Fibroblast of lung (primary cell): ENCODE measurements around the gene IL17RD. TPM values are rescaled to one million over a fixed set of nuclear protein-coding genes. Genes with fewer than 3 reads are reported as not detected.

Experiments used
- DNase-seq, 2 donors: peaks; one replicate each; pipeline versions ENCODE4 v3.0.0 to v3.0.0-alpha.2; 2010; ENCODE audit warnings: low read depth in 2 of 2
- H2AFZ ChIP-seq: 2 replicates; pipeline ENCODE4 v1.5.1; 2012; ENCODE audit warnings: low read length, control low read depth, inconsistent platforms
- H3K27ac ChIP-seq: 2 replicates; pipeline ENCODE4 v1.5.1; 2011; ENCODE audit warnings: low read length, control low read depth; ENCODE audit not compliant: insufficient read depth
- H3K27me3 ChIP-seq: 2 replicates; pipeline ENCODE4 v1.5.1; 2011; ENCODE audit warnings: mild to moderate bottlenecking, low read length; ENCODE audit not compliant: control insufficient read depth, insufficient read depth
- H3K36me3 ChIP-seq: 2 replicates; pipeline ENCODE4 v1.5.1; 2011; ENCODE audit warnings: low read length; ENCODE audit not compliant: control insufficient read depth, insufficient read depth
- H3K4me1 ChIP-seq: 2 replicates; pipeline ENCODE4 v1.5.1; 2011; ENCODE audit warnings: low read length; ENCODE audit not compliant: control insufficient read depth, insufficient read depth; ENCODE audit errors: extremely low read depth
- H3K4me2 ChIP-seq: 2 replicates; pipeline ENCODE4 v1.5.1; 2011; ENCODE audit warnings: low read length, control low read depth; ENCODE audit not compliant: insufficient read depth; ENCODE audit errors: extremely low read depth
- H3K4me3 ChIP-seq, 4 experiments: fragments of 200-600 bp in 1 of 4; sonication (generic) in 1 of 4; replicated peaks in 1 of 4; 2 replicates each; pipeline ENCODE4 v1.5.1; 2011 to 2016; ENCODE audit warnings: low read length in 4 of 4, low read depth in 3 of 4, mild to moderate bottlenecking in 3 of 4, control low read depth in 2 of 4, inconsistent platforms in 1 of 4, mixed read lengths in 1 of 4; ENCODE audit not compliant: insufficient read depth in 1 of 4; ENCODE audit errors: control extremely low read depth in 1 of 4
- H3K79me2 ChIP-seq: 2 replicates; pipeline ENCODE4 v1.5.1; 2012; ENCODE audit warnings: mild to moderate bottlenecking, low read length, inconsistent platforms; ENCODE audit not compliant: control insufficient read depth, insufficient read depth
- H3K9ac ChIP-seq: 2 replicates; pipeline ENCODE4 v1.5.1; 2011; ENCODE audit warnings: mild to moderate bottlenecking, low read length, control low read depth; ENCODE audit not compliant: insufficient read depth
- H3K9me3 ChIP-seq: 2 replicates; pipeline ENCODE4 v1.5.1; 2012; ENCODE audit warnings: low read depth, low read length; ENCODE audit not compliant: control insufficient read depth, insufficient read depth
- H4K20me1 ChIP-seq: 2 replicates; pipeline ENCODE4 v1.5.1; 2011; ENCODE audit warnings: low read length; ENCODE audit not compliant: control insufficient read depth, insufficient read depth; ENCODE audit errors: extremely low read depth
- CTCF ChIP-seq, 2 donors: IDR thresholded peaks in 1 of 2; conservative IDR thresholded peaks in 1 of 2; 1 replicate in 1 of 2; 2 replicates in 1 of 2; pipeline ENCODE4 v1.5.1; 2011 to 2012; ENCODE audit warnings: low read length in 2 of 2, control low read depth in 1 of 2, inconsistent platforms in 1 of 2, low read depth in 1 of 2, mild to moderate bottlenecking in 1 of 2
- EZH2 ChIP-seq: IDR thresholded peaks from 2 replicates; pipeline ENCODE4 v1.5.1; 2012; ENCODE audit warnings: low read length, control low read depth, mild to moderate bottlenecking; ENCODE audit errors: missing control alignments
- polyA plus RNA-seq, 2 donors: library from polyadenylated mRNA; depleted of rRNA in 1 of 2; stranded (reverse) in 1 of 2; unstranded in 1 of 2; fragments of >200 nt; gene quantifications; 2 replicates each; pipeline ENCODE4 v1.2.1, GENCODE V29; 2011 to 2012; ENCODE audit warnings: missing spikeins in 1 of 2
- total RNA-seq: library from RNA; depleted of rRNA; stranded (reverse); fragments of >200 nt; gene quantifications from 2 replicates; pipeline ENCODE4 v1.2.1, GENCODE V29; 2014

Gene IL17RD
- total and polyA plus RNA-seq, 2 donors (not counting 1 experiment from before 2014, with no cell fraction given) = 0.60 to 1.8 TPM

DNA sequence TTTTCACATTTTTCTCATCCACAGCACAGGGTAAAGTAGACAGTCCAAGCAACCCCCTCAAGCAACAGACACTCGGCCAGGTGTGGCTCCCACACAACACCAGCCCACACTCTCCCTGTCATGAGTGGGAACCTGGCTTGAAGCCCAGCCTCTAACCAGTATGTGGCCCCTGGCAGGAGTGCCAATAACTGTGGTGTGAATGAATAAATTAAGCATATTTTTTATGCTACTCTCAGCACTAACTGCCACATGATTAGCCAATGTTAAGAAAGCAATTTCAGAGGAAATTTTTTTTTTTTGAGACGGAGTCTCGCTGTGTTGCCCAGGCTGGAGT lies 9.9 kb downstream of the IL17RD start:
- no peak for TF ChIP-seq CTCF (conservative IDR thresholded peaks at IDR 0.05 in 1 of 2, IDR thresholded peaks at IDR 0.05 in 1 of 2; ENCODE audit: low read depth in 1 of 2, low read length in 2 of 2)
- no peak for TF ChIP-seq EZH2
- Histone ChIP-seq H3K4me3 (no peak overlapping the region), H3K36me3 (no peaks in the 10 kb centered on the region), H3K79me2 (no peaks in the 10 kb centered on the region), H3K9ac (no peak overlapping the region), H4K20me1 (no peaks in the 10 kb centered on the region), H3K27ac (no peak overlapping the region), H3K27me3 (no peaks in the 10 kb centered on the region), H3K9me3 (no peaks in the 10 kb centered on the region), H3K4me2 (peak overlapping the region; percentile 13), H2AFZ (no peak overlapping the region), H3K4me1 (no peaks in the 10 kb centered on the region)
- DNase-seq = peak in 1 of 2 donors; percentile 17

DNA sequence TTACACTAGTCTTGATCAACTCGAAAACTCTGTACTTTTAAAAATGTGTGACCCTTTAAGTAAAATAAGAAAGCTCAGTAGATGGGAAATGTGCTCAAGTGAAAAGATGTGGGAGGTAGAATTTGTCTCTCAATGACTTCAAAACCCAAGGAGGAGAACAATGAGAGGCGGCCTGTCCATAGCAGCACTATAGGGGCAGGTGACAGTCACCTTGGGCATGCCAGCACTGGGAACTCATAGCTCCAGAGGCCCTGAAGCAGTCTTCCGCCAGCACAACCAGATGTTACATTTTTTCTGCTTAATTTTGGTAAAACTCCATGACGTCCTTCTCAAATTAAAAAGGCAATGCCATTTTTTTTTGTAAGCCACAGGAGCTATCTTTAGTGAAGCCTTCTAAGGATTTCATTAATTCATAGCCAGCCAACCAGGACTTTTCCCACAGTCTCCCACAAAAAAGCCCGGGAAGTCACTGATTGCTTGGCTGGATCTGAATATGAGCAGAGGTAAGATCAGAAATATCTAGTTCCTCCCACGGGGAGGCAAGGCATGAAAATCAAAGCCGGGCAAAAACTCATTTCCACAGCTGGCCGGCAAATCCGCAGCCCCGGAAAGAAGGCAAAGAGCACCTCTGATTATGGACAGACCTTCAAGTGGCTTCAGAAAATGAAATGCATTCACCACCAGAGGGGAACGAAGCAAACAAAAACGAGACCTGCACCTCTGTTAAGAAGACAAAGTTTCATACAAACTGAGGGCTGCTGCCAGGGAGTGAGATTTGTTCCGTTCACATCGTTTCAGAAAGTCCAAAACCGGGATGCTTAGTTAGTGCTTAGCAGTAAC lies 10.5 kb downstream of the IL17RD start:
- no peaks in the 10 kb centered on the region for H3K9me3 ChIP-seq
- H3K27ac ChIP-seq = no peak overlapping the region
- DNase-seq = no peak
- no peaks in the 10 kb centered on the region for H3K36me3 ChIP-seq
- H4K20me1 ChIP-seq = no peaks in the 10 kb centered on the region
- TF ChIP-seq CTCF (conservative IDR thresholded peaks at IDR 0.05 in 1 of 2, IDR thresholded peaks at IDR 0.05 in 1 of 2; ENCODE audit: low read depth in 1 of 2, low read length in 2 of 2) (no peak), EZH2 (no peak)
- H3K9ac ChIP-seq = no peak overlapping the region
- H3K27me3 ChIP-seq = no peaks in the 10 kb centered on the region
- H3K79me2 ChIP-seq = no peaks in the 10 kb centered on the region
- no peak overlapping the region for H2AFZ ChIP-seq
- H3K4me1 ChIP-seq = no peaks in the 10 kb centered on the region
- H3K4me2 ChIP-seq = peak overlapping the region; percentile 13
- no peak overlapping the region for H3K4me3 ChIP-seq

DNA sequence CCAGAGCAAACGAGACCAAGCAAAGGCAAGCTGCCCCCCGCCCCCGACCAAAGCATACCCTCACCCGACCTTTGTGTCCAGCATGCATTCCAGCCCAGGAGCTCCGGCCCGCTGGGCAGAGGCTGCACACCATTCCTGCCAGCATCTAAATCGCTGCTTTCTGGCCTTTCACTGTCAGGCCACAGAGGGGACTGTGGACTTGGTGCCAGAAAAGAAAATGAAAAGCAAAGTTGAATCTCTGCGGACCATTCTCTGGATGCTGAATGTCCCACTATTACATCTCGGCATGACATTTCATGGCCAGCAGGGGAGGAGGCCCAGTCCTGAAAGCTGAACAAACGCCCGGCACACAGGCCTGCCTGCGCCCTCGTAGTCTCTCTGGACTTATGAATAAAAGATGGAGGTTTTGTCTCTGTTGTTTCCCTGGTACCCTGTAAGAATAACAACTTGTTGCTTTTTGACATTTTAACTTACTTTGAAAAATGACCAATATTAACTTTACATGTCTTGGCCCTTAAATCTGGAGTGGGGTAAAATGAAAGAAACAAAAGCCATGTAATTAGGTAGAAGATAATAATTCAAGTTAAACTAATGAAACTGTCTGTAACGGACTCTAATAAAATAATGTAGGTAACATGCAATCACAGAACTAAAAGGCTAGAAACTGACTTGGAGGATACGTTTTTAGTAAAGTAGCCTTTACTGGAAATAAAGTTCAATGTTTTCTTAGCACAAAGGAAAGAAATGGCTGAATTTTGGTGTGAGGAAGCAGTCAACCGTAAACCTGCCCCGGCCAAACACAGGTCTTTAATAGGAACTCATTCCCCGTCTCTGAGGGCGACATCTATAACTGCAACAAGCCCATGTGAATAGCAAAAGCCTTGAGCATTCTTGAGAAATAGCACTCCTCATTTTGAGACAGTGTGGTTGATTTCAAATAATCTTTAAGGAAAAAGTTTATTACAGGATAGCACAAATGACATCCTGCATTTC lies 12.7 kb downstream of the IL17RD start:
- TF ChIP-seq EZH2 (no peak), CTCF (conservative IDR thresholded peaks at IDR 0.05 in 1 of 2, IDR thresholded peaks at IDR 0.05 in 1 of 2; ENCODE audit: low read depth in 1 of 2, low read length in 2 of 2) (no peak)
- no peaks in the 10 kb centered on the region for H3K36me3 ChIP-seq
- no peaks in the 10 kb centered on the region for H3K9me3 ChIP-seq
- peak overlapping the region; percentile 23 for H2AFZ ChIP-seq
- no peak overlapping the region for H3K4me3 ChIP-seq
- H3K27me3 ChIP-seq = no peaks in the 10 kb centered on the region
- no peaks in the 10 kb centered on the region for H3K4me1 ChIP-seq
- no peak overlapping the region for H3K9ac ChIP-seq
- DNase-seq = no peak
- H4K20me1 ChIP-seq = no peaks in the 10 kb centered on the region
- H3K4me2 ChIP-seq = peak overlapping the region; percentile 51
- no peak overlapping the region for H3K27ac ChIP-seq
- no peaks in the 10 kb centered on the region for H3K79me2 ChIP-seq
